Heart right ventricle (tissue), 16 donors: ENCODE results near the gene ORM2. TPM values are rescaled to one million over a fixed set of nuclear protein-coding genes. Genes with fewer than 3 reads are reported as not detected.
A peak's percentile ranks its signal among the peaks of the same experiment; 100 is the strongest.

ENCODE experiments used
- ATAC-seq, 8 donors: fragments of 200-7000 bp; cut with Tn5 transposase; one replicate each; pipeline ENCODE4 v1.9.1; 2020; ENCODE audit warnings: mild to moderate bottlenecking in 8 of 8, moderate library complexity in 8 of 8, moderate number of reproducible peaks in 1 of 8
- DNase-seq, 2 donors: peaks; one replicate each; pipeline ENCODE4 v3.0.0-alpha.2; 2020
- H3K27ac ChIP-seq, 10 donors: fragments of 200-600 bp; sonication (generic) in 2 of 10; one replicate each; pipeline versions ENCODE4 v1.5.0 to v1.8.0; 2020 to 2022; ENCODE audit warnings: mild to moderate bottlenecking in 3 of 10
- H3K27me3 ChIP-seq, 7 donors: fragments of 200-600 bp; one replicate each; pipeline ENCODE4 v1.8.0; 2021 to 2022; ENCODE audit warnings: mild to moderate bottlenecking in 2 of 7
- H3K36me3 ChIP-seq, 9 donors: fragments of 200-600 bp; sonication (generic) in 1 of 9; one replicate each; pipeline versions ENCODE4 v1.5.0 to v1.8.0; 2020 to 2022; ENCODE audit warnings: mild to moderate bottlenecking in 2 of 9
- H3K4me1 ChIP-seq, 9 donors: fragments of 200-600 bp; sonication (generic) in 1 of 9; one replicate each; pipeline versions ENCODE4 v1.5.0 to v1.8.0; 2020 to 2022; ENCODE audit warnings: mild to moderate bottlenecking in 4 of 9
- H3K4me3 ChIP-seq, 10 donors: fragments of 200-600 bp; sonication (generic) in 2 of 10; one replicate each; pipeline versions ENCODE4 v1.5.0 to v1.8.0; 2020 to 2022; ENCODE audit warnings: mild to moderate bottlenecking in 7 of 10, moderate library complexity in 2 of 10
- H3K9me3 ChIP-seq, 11 donors: fragments of 200-600 bp in 10 of 11; sonication (generic) in 2 of 11; one replicate each; pipeline versions ENCODE4 v1.5.0 to v1.8.0; 2013 to 2022; ENCODE audit warnings: mild to moderate bottlenecking in 2 of 11, control low read depth in 1 of 11, moderate library complexity in 1 of 11
- CTCF ChIP-seq, 9 donors: fragments of 200-600 bp; sonication (generic) in 2 of 9; IDR thresholded peaks; one replicate each; pipeline versions ENCODE4 v1.5.0 to v1.8.0; 2021 to 2022; ENCODE audit warnings: antibody characterized with exemption in 9 of 9, mild to moderate bottlenecking in 5 of 9, moderate library complexity in 1 of 9
- WGBS, 2 donors: extraction: QIAGEN DNeasy Blood & Tissue Kit; methylation state at CpG; one replicate each; pipeline ENCODE4 v1.1.7; 2013; ENCODE audit warnings: inconsistent platforms in 1 of 2; 5-methylcytosine and 5-hydroxymethylcytosine counted together
- intact Hi-C, 10 donors: fragments of 100-400 bp; cut with DNase I; formaldehyde crosslinking; loops; one replicate each; pipeline versions ENCODE4 v1.11.1 to v1.14.2; 2022
- polyA plus RNA-seq, 2 donors: library from polyadenylated mRNA; stranded (reverse); fragments of 200-250 nt; gene quantifications; one replicate each; pipeline ENCODE4 v1.2.3, GENCODE V29; 2013
- total RNA-seq, 10 donors: library from RNA; stranded (reverse); fragmentation: NEBNext Ultra II Directional in 3 of 10; extraction: Animal tissue kit (Norgen Biotek cat#: 25700) in 3 of 10; gene quantifications; one replicate each; pipeline versions ENCODE4 v1.2.1 to v1.2.4, GENCODE V29; 2021 to 2023
- donor health status: Arrhythmogenic right ventricular cardiomyopathy.
- donor health status: ischemic (EF 13 %, LVEDD 7.1; RV severe dilation, severe dysfunction).
- donor health status: healthy with polysubstance abuse.
- donor health status: DM: no; HTN: yes; CAD: no.
- donor health status: DM: no; HTN: no; CAD: no.
- donor health status: ischemic (EF 25% LVEDD 6.9; RV normal size, moderate dysfunction).
- donor health status: ischemic (EF 25% LVEDD 5.7; RV mildly dilated, moderate dysfunction).
- donor health status: healthy.
- donor health status: DM: yes; HTN: yes; CAD: no.
- donor health status: Ischemic cardiomyopathy.
- donor health status: ischemic (EF 35%, LVEDD 5.7; RV mildly dilated, moderate dysfunction).
- donor health status: nonischemic (EF 11% LVEDD 7.7; RV severe dilation, severe dysfunction).
- donor health status: DM: yes; HTN: yes; CAD: no.
- donor health status: PGD.
- donor health status: ischemic (EF 29% LVEDD 5.4; RV normal size, mild dysfunction).
- donor health status: nonischemic (EF 23%, LVEDD 6.1; RV moderate dilation, normal function).

Gene ORM2
- total and polyA plus RNA-seq, 12 donors = 0.44 TPM; not detected in 11

GRCh38 chr9:114359801-114360200, 30.1 kb downstream of the ORM2 start:
- no peak for ATAC-seq
- no peak for TF ChIP-seq CTCF (IDR thresholded peaks at IDR 0.05)
- Histone ChIP-seq H3K36me3 (peaks cover 0 to 100% (median 38%) of the 10 kb centered on the region in 9 donors), H3K4me1 (peaks cover 0 to 18% (median 0%) of the 10 kb centered on the region in 9 donors), H3K27me3 (no peaks in the 10 kb centered on the region), H3K4me3 (no peak overlapping the region), H3K27ac (no peak overlapping the region), H3K9me3 (no peaks in the 10 kb centered on the region)
- WGBS, 2 donors = 97 to 98% methylated on average over 7 of the region's 7 CpGs
- DNase-seq = no peak
- intact Hi-C loops = no loop called here

GRCh38 chr9:114361542-114361941, 31.9 kb downstream of the ORM2 start:
- Histone ChIP-seq H3K27me3 (no peaks in the 10 kb centered on the region), H3K9me3 (no peaks in the 10 kb centered on the region), H3K27ac (no peak overlapping the region), H3K4me3 (no peak overlapping the region), H3K4me1 (peaks cover 0 to 36% (median 0%) of the 10 kb centered on the region in 9 donors), H3K36me3 (peaks cover 0 to 97% (median 37%) of the 10 kb centered on the region in 9 donors)
- no peak for TF ChIP-seq CTCF (IDR thresholded peaks at IDR 0.05)
- no peak for ATAC-seq
- intact Hi-C loops = no loop called here
- WGBS, 2 donors = 96% methylated on average over 7 of the region's 7 CpGs
- DNase-seq = no peak

DNA sequence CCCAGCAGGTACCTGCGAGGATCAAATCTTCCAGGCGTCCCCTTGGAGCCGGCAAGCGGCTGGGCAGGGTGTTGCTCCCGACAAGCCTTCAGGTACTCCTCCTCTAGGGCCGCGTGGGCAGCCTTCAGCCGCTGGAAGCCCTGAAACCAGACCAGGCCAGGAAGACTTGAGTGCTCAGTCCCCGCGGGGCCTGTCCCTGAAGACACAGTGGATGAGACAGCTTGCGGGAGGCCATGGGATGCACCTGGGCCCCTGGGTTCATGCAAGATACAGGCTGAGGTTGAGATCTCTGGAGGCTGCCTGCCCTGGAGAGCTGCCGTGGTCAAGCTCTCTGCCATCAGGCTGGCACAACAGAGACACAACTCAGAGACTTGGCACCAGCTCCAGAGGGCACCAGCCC, 32.7 kb downstream of the ORM2 start:
- Histone ChIP-seq H3K4me3 (no peak overlapping the region), H3K27ac (no peak overlapping the region), H3K27me3 (no peaks in the 10 kb centered on the region), H3K9me3 (no peaks in the 10 kb centered on the region), H3K36me3 (peaks cover 0 to 97% (median 37%) of the 10 kb centered on the region in 9 donors), H3K4me1 (peaks cover 0 to 44% (median 0%) of the 10 kb centered on the region in 9 donors)
- ATAC-seq (no peak), DNase-seq (no peak)
- intact Hi-C loops = no loop called here
- 90 to 92% methylated on average over 12 of the region's 12 CpGs for WGBS, 2 donors
- TF ChIP-seq CTCF (IDR thresholded peaks at IDR 0.05) = no peak

- H3K27me3 ChIP-seq = no peaks in the 10 kb centered on the region
- WGBS, 2 donors = 73 to 79% methylated on average over 2 of the region's 2 CpGs
- no peaks in the 10 kb centered on the region for H3K9me3 ChIP-seq
- peak overlapping the region in 1 of 10 donors; percentile 57 for H3K27ac ChIP-seq
- H3K4me1 ChIP-seq = peaks cover 0 to 55% (median 0%) of the 10 kb centered on the region in 9 donors
- TF ChIP-seq CTCF (IDR thresholded peaks at IDR 0.05) = no peak
- intact Hi-C loops = no loop called here
- H3K4me3 ChIP-seq = no peak overlapping the region
- no peak for ATAC-seq
- no peak for DNase-seq
- peaks cover 0 to 97% (median 36%) of the 10 kb centered on the region in 9 donors for H3K36me3 ChIP-seq
These were observed 33.8 kb downstream of the ORM2 start for GRCh38 chr9:114363424-114363823.
